NCI-H345 (cell line): ENCODE results near the gene CTBP1.
A peak's percentile ranks its signal among the peaks of the same experiment; 100 is the strongest.

ENCODE experiments used
- DNase-seq: peaks from one replicate; lab custom pipeline; 2025; lab: John Stamatoyannopoulos, UW

CTBP1 gene

GRCh38 chr4:1249731-1250526, 999 bp upstream of the CTBP1 start:
- DNase-seq, result peak; percentile 17

- DNase-seq, result peak; percentile 86
Observed at GRCh38 chr4:1249148-1249730, 309 bp upstream of the CTBP1 start.

- DNase-seq, result no peak
Observed at GRCh38 chr4:1247864-1248244, 1.1 kb downstream of the CTBP1 start.

GRCh38 chr4:1246901-1247863, 1.7 kb downstream of the CTBP1 start:
- peak; percentile 4 for DNase-seq

- no peak for DNase-seq
Observed at GRCh38 chr4:1246111-1246881, 2.6 kb downstream of the CTBP1 start.

GRCh38 chr4:1245481-1246051, 3.4 kb downstream of the CTBP1 start:
- no peak for DNase-seq

- DNase-seq, result no peak
Observed at GRCh38 chr4:1244978-1245471, 3.9 kb downstream of the CTBP1 start.

- no peak for DNase-seq
Observed at GRCh38 chr4:1244081-1244977, 4.6 kb downstream of the CTBP1 start.

- DNase-seq, result no peak
Observed at GRCh38 chr4:1243451-1244080, 5.4 kb downstream of the CTBP1 start.

- DNase-seq, result no peak
Observed at GRCh38 chr4:1242506-1243450, 6.2 kb downstream of the CTBP1 start.

- no peak for DNase-seq
Observed at GRCh38 chr4:1241936-1242505, 6.9 kb downstream of the CTBP1 start.

GRCh38 chr4:1241466-1241935, 7.4 kb downstream of the CTBP1 start:
- DNase-seq, result no peak

- no peak for DNase-seq
Observed at GRCh38 chr4:1240721-1241465, 8.0 kb downstream of the CTBP1 start.

- no peak for DNase-seq
Observed at GRCh38 chr4:1239950-1240307, 9.0 kb downstream of the CTBP1 start.

- DNase-seq, result no peak
Observed at GRCh38 chr4:1239141-1239949, 9.6 kb downstream of the CTBP1 start.

- DNase-seq, result no peak
Observed at GRCh38 chr4:1238676-1239000, 10.3 kb downstream of the CTBP1 start.
